Stomach smooth muscle (tissue), 2 donors: ENCODE results near the gene MED13L.
"Not testable (repeated sequence)": the region's sequence is repeated elsewhere in the genome, so short reads cannot be mapped to it uniquely, and the experiment has no call there.

Experiments used
- H3K27ac ChIP-seq: one replicate; pipeline ENCODE4 v1.7.0; 2013; ENCODE audit warnings: mild to moderate bottlenecking, low read length, inconsistent platforms
- H3K27me3 ChIP-seq, 2 donors: one replicate each; pipeline ENCODE4 v1.7.0; 2013; ENCODE audit warnings: low read length in 2 of 2; ENCODE audit not compliant: insufficient read depth in 2 of 2, control insufficient read depth in 1 of 2
- H3K36me3 ChIP-seq, 2 donors: one replicate each; pipeline ENCODE4 v1.7.0; 2013; ENCODE audit warnings: low read length in 2 of 2; ENCODE audit not compliant: control insufficient read depth in 2 of 2, insufficient read depth in 2 of 2
- H3K4me1 ChIP-seq: one replicate; pipeline ENCODE4 v1.7.0; 2013; ENCODE audit warnings: low read length; ENCODE audit not compliant: control insufficient read depth, insufficient read depth
- H3K4me3 ChIP-seq, 2 donors: one replicate each; pipeline ENCODE4 v1.7.0; 2013; ENCODE audit warnings: low read length in 2 of 2
- H3K9ac ChIP-seq, 2 donors: one replicate each; pipeline ENCODE4 v1.7.0; 2013; ENCODE audit warnings: low read length in 2 of 2, mild to moderate bottlenecking in 1 of 2
- H3K9me3 ChIP-seq, 2 donors: one replicate each; pipeline ENCODE4 v1.7.0; 2013; ENCODE audit warnings: low read length in 2 of 2; ENCODE audit not compliant: control insufficient read depth in 2 of 2
- donor health status: healthy.
- donor health status: Pancreatic carcinoma.

The MED13L gene

DNA sequence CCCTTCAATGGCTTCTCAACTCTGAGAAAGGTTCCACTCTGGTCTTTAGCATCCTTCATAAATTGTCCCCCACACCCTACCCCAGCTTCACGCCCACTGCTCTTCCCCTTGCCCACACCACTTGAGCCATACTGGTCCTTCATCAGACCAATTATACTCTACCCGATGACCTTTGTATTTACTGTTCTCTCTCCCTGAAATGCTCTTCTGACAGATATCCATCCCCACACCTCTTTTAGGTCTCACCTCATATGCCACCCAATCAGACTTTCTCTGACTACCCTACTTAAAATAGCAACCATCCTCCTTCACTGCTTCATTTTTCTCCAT lies 135.7 kb downstream of the MED13L start:
- Histone ChIP-seq H3K36me3 (no peaks in the 10 kb centered on the region), H3K4me3 (no peak overlapping the region), H3K9ac (no peak overlapping the region), H3K27ac (no peak overlapping the region), H3K27me3 (no peaks in the 10 kb centered on the region), H3K9me3 (no peaks in the 10 kb centered on the region), H3K4me1 (peaks cover 12% of the 10 kb centered on the region)

DNA sequence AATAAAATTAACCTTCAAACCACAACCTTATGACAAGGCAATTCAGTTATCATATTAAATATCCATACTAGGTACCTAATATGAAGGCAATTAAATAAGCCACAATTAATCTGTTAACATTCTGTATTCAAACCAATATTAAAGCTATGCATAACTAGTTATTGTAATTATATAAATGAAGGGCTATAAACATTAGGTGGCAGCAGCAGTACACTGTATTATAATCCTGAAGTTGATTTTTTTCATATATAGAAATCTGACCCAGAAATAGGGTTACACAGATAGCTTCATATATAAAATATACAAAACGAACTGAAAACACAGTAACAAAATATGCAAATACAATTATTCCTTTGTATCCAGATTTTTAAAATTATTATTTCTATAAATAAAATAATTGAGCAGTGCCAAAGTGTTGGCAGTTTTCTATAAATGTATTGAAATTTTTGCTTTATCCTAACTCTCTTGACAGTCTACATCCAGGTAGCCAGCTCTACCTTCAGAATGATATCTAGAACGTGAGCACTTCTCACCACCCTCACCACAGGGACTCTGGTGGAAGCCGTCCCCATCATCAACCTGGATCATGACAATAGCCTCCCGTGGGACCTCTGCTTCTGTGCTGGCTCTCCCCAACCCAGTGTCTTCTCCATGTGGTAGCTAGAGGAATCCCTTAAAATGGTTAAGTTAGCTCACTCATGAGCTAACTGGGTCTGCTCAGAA lies 136.2 kb downstream of the MED13L start:
- Histone ChIP-seq H3K27ac (no peak overlapping the region), H3K36me3 (no peaks in the 10 kb centered on the region), H3K27me3 (no peaks in the 10 kb centered on the region), H3K4me3 (no peak overlapping the region), H3K9ac (no peak overlapping the region), H3K9me3 (no peaks in the 10 kb centered on the region), H3K4me1 (peaks cover 12% of the 10 kb centered on the region)

DNA sequence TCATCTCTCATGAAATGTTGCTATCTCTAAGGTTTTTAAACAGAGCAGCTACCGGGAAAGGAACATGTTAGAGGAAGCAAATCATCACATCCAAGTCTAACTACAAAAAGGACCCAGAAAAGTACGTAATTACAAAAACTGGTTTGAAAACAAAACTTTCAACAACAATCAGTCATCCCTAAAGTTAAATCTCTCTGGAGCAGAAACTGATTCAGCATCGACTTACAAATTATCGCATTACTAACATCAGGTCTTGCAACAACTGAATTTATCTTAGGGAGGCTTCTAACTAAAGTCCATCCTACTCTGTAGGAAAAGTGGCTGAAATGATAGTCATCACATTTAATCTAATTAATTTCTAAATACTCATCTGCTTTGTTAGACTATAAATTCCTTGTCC lies 137.0 kb downstream of the MED13L start:
- no peaks in the 10 kb centered on the region for H3K36me3 ChIP-seq
- H3K9ac ChIP-seq = no peak overlapping the region
- no peaks in the 10 kb centered on the region for H3K9me3 ChIP-seq
- no peak overlapping the region for H3K27ac ChIP-seq
- H3K27me3 ChIP-seq = no peaks in the 10 kb centered on the region
- peaks cover 12% of the 10 kb centered on the region for H3K4me1 ChIP-seq
- no peak overlapping the region for H3K4me3 ChIP-seq

DNA sequence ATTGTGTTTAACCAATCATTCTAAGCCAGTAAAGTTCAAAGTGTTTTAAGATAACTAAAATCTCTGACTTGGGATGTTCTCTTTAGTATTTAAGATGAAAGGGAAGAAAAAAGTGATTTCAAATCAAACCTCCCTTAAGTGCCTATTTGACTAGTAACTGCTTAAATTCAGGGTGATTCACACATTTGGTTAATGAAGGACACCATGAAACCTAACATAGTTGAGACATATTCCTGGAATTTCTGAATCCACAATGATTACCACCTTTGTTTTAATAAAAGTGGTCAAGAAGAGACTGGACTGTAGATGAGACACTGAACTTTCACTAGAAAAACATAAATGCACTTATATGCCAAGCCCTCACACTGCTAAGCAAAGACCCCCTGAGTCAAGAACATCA lies 138.7 kb downstream of the MED13L start:
- H3K27me3 ChIP-seq = no peaks in the 10 kb centered on the region
- H3K9ac ChIP-seq = no peak overlapping the region
- H3K36me3 ChIP-seq = no peaks in the 10 kb centered on the region
- H3K4me3 ChIP-seq = no peak overlapping the region
- H3K4me1 ChIP-seq = peaks cover 9% of the 10 kb centered on the region
- H3K9me3 ChIP-seq = no peaks in the 10 kb centered on the region
- no peak overlapping the region for H3K27ac ChIP-seq

DNA sequence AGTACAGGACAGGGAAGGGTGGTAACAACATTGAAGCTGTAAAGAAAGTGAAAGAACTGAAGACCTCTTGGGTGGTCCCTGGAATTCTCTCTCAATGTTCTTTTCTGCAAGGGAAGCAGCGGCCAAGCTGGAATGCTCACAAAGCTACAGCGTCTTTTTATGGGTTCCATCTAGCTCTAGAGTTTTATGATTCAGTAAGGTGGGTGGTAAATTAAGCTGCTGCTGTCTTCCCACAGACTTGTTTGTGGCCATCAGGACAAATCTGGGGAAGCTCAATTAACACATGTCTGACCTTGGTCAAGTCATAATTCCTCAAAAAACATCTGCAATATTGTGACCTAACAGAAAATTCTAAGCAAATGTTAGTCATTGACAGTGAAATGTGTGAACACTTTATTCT lies 139.1 kb downstream of the MED13L start:
- peaks cover 12% of the 10 kb centered on the region for H3K4me1 ChIP-seq
- H3K9me3 ChIP-seq = no peaks in the 10 kb centered on the region
- no peak overlapping the region for H3K27ac ChIP-seq
- no peak overlapping the region for H3K9ac ChIP-seq
- H3K27me3 ChIP-seq = no peaks in the 10 kb centered on the region
- no peak overlapping the region for H3K4me3 ChIP-seq
- H3K36me3 ChIP-seq = no peaks in the 10 kb centered on the region

DNA sequence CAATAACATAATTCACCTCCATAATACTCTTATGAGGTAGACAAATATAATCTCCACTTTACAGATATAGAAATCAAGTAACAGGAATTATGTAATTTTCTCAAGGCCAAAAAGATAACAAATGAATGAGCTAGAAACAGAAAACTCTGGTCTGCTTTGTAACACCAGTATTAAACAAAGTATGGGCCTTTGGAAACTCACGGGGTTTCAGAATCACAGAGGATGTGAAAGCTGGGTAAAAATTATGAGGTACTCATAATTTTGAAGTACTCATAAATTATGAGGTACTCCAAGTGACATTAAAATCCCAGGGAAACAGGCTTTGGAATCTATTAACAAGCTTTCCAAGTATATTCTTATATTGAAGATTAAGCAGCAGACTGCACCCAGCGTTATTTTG lies 140.2 kb downstream of the MED13L start:
- Histone ChIP-seq H3K9ac (no peak overlapping the region), H3K27ac (no peak overlapping the region), H3K4me1 (peaks cover 9% of the 10 kb centered on the region), H3K27me3 (no peaks in the 10 kb centered on the region), H3K36me3 (no peaks in the 10 kb centered on the region), H3K9me3 (no peaks in the 10 kb centered on the region), H3K4me3 (no peak overlapping the region)

DNA sequence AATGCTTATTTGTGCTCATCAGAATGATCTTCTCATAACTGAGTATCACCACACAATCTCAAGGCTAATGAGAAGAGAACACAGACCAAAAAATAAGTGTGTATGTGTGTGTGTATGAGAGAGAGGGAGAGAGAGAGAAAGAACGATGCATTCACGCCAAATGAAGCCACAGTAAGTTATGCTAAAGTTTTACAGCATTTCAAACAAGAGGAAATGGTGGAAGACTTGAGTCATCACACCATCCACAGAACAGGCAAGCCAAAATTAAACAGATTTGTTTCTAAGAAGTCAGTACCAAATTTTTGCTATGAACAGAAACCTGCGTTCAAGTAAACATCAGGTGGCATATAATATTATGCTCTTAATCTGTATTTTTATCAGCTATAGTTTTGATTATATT lies 141.2 kb downstream of the MED13L start:
- no peaks in the 10 kb centered on the region for H3K27me3 ChIP-seq
- no peaks in the 10 kb centered on the region for H3K9me3 ChIP-seq
- H3K36me3 ChIP-seq = no peaks in the 10 kb centered on the region
- peaks cover 9% of the 10 kb centered on the region for H3K4me1 ChIP-seq
- H3K4me3 ChIP-seq = no peak overlapping the region
- H3K9ac ChIP-seq = no peak overlapping the region
- no peak overlapping the region for H3K27ac ChIP-seq

DNA sequence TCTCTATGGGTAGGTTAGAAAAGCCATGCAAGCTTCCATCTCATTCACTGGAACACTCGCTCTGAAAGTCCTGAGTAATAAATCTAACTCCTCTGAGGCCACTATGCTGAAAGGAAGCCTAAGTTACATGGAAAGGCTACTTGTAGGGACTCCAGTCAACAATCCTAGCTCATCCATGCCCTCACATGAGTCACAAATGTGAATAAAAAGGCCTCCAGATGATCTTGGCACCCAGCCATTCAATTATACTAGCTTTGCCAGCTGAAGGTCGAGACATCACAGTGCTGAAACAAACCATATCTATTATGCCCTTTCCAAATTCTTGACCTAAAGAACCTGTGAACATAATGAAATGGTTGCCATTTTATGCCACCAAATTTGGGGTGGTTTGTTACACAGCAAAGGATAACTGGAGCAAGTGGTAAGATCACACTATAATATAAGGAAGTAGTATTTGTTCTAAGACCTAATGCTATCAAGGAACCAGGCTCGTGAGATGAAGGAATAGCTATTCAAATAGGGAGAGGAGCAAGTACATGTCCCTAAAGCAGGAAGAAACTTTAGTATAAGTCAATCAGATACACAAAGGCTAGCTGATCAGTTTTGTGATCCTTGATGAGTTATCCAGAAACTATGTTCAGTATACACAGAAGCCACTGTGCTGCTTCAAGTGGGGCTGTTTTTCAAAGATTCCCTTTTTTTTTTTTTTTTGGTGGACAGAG lies 142.1 kb downstream of the MED13L start:
- H3K9ac ChIP-seq = no peak overlapping the region
- H3K27me3 ChIP-seq = no peaks in the 10 kb centered on the region
- H3K27ac ChIP-seq = no peak overlapping the region
- no peaks in the 10 kb centered on the region for H3K36me3 ChIP-seq
- no peak overlapping the region for H3K4me3 ChIP-seq
- no peaks in the 10 kb centered on the region for H3K9me3 ChIP-seq
- peaks cover 15% of the 10 kb centered on the region for H3K4me1 ChIP-seq

DNA sequence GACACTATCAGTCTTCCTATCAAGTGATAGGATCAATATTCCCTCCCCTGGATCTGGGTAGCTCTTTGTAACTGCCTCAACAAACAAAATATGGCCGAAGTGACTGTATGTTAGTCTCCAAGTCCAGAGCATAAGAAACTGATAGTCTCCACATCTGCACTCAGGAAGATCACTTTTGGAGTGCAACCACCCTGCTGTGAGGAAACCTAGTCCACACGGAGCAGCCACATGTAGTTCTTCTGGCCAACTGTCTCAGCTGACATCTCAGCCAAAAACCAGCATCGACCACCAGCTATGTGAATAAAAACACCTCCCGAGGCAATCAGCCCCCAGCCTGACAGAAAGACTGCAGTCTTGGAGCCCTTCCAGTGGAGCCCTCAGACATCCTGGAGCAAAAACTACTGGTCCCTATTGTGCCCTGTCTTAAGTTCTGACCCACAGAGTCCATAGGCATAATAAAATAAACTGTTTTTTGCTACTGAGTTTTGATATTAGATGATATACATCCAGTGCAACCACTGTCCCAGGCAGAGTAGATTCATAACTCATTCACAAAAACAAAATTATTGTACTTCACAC lies 143.8 kb downstream of the MED13L start:
- no peaks in the 10 kb centered on the region for H3K36me3 ChIP-seq
- no peaks in the 10 kb centered on the region for H3K27me3 ChIP-seq
- H3K4me1 ChIP-seq = peaks cover 14% of the 10 kb centered on the region
- no peak overlapping the region for H3K9ac ChIP-seq
- no peaks in the 10 kb centered on the region for H3K9me3 ChIP-seq
- H3K4me3 ChIP-seq = no peak overlapping the region
- no peak overlapping the region for H3K27ac ChIP-seq

DNA sequence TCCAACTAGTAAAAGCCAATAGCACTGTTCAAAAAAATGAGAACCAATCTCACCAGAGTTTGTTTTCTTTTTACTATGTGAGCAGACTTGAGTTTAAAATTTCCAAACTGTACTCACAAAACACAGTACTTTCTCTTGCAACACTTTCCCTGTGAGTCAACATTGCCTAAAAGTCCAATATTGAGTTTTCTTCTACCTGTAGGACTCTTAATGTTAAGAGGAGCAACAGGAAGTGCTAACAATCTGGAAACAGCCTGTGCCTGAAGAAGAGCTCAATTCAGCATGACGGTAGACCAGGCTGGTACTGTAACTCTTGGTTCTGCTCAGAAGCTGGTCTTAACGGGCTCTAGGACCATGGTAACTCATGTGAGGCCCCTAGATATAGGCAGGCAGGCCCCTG lies 144.3 kb downstream of the MED13L start:
- H3K9ac ChIP-seq = no peak overlapping the region
- H3K27ac ChIP-seq = no peak overlapping the region
- H3K27me3 ChIP-seq = no peaks in the 10 kb centered on the region
- H3K4me3 ChIP-seq = no peak overlapping the region
- H3K36me3 ChIP-seq = no peaks in the 10 kb centered on the region
- peaks cover 14% of the 10 kb centered on the region for H3K4me1 ChIP-seq
- H3K9me3 ChIP-seq = no peaks in the 10 kb centered on the region

DNA sequence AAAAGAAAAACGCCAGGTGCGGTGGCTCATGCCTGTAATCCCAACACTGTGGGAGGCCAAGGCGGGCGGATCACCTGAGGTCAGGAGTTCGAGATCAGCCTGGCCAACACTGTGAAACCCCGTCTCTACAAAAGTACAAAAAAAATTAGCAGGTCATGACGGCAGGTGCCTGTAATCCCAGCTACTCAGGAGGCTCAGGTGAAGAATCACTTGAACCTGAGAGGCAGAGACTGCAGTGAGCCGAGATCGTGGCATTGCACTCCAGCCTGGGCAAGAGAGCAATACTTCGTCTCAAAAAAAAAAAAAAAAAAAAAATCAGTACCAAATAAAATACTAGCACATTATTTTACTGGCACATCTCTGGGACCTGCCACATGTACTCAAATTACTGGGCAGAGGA lies 145.5 kb downstream of the MED13L start:
- H3K4me1 ChIP-seq = peaks cover 18% of the 10 kb centered on the region

More for the DNA sequence above, 145.5 kb downstream of the MED13L start:
- H3K36me3 ChIP-seq, H3K27me3 ChIP-seq, H3K27ac ChIP-seq, H3K4me3 ChIP-seq, H3K9me3 ChIP-seq, H3K9ac ChIP-seq: not testable (repeated sequence)
